ENCODE results near the gene MTFR2.
A peak's percentile ranks its signal among the peaks of the same experiment; 100 is the strongest.

The MTFR2 gene

DNA sequence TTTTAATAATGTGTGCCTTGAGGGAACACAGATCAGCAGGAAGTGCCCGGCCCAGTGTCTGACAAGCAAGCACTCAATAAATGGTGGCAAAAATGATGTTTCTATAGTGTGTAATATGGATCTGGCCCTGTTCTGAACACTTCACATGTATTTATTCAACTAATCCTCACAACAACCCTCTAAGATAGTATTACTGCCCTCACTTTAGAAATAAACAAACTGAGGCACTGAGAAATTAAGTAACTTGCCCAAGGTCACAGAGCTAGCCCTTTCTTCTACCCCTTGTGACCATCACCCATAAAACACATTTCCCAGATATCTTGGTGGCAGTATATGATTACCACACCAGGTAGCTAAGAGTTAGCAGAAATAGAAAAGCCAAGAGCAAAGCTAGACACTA, 12.8 kb upstream of the MTFR2 start:
- H3K4me3 ChIP-seq (ENCODE audit: low read depth, low read length): no peak overlapping the region

DNA sequence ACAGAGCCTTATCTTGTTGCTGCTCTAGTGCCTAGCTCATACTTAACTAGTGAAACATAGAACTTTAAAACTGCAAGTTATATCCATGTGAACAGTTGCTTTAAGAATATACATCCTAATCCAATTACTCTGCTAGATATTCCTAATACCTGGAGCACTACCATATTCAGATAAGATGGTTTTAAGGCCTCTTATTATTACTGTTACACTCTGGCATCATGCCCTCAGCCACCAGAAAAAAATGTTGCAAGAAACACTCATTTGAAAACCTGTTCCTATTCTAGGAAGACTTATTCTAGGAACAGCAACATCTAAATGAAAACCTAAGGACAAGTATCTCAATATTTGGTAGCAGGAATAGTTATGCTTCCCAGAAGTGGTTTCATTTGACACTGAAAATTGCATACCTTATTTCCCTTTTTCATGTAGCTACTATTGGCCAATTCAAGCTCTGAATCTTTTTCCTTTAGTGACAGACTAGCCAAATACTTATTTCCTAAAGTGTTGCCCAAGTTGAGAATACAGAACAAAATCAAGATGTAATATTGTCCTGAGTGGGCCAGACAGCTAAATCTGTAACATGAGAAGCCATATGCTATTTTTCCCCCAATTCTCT, 4.8 kb upstream of the MTFR2 start:
- H3K4me3 ChIP-seq (ENCODE audit: low read depth, low read length): no peak overlapping the region
- TF ChIP-seq, protein P1, sequence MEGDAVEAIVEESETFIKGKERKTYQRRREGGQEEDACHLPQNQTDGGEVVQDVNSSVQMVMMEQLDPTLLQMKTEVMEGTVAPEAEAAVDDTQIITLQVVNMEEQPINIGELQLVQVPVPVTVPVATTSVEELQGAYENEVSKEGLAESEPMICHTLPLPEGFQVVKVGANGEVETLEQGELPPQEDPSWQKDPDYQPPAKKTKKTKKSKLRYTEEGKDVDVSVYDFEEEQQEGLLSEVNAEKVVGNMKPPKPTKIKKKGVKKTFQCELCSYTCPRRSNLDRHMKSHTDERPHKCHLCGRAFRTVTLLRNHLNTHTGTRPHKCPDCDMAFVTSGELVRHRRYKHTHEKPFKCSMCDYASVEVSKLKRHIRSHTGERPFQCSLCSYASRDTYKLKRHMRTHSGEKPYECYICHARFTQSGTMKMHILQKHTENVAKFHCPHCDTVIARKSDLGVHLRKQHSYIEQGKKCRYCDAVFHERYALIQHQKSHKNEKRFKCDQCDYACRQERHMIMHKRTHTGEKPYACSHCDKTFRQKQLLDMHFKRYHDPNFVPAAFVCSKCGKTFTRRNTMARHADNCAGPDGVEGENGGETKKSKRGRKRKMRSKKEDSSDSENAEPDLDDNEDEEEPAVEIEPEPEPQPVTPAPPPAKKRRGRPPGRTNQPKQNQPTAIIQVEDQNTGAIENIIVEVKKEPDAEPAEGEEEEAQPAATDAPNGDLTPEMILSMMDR (IDR thresholded peaks at IDR 0.05; ENCODE audit: insufficient read depth, low read depth, low read length, missing control alignments): no peak
- DNase-seq (ENCODE audit: low read depth): no peak

More for the DNA sequence above, 12.8 kb upstream of the MTFR2 start:
- TF ChIP-seq, protein P1 (IDR thresholded peaks at IDR 0.05; ENCODE audit: insufficient read depth, low read depth, low read length, missing control alignments): no peak
- no peak for DNase-seq (ENCODE audit: low read depth)

DNA sequence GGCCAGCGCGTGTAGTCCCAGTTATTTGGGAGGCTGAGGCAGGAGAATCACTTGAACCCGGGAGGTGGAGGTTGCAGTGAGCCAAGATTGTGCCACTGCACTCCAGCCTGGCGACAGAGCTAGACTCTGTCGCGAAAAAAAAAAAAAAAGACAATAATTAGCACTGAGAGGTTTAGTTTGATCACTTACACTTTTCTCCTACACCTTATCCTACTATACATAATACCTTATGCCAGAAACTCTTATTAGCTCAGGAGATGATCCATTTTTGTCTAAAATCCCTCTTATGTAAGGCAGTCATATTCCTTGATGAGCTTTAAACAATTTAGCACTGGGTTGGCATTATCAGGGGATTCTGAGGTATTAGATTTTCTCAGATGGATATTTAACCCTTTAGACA, 3.6 kb upstream of the MTFR2 start:
- no peak overlapping the region for H3K4me3 ChIP-seq (ENCODE audit: low read depth, low read length)
- no peak for DNase-seq (ENCODE audit: low read depth)
- TF ChIP-seq, protein P1 (IDR thresholded peaks at IDR 0.05; ENCODE audit: insufficient read depth, low read depth, low read length, missing control alignments): no peak

DNA sequence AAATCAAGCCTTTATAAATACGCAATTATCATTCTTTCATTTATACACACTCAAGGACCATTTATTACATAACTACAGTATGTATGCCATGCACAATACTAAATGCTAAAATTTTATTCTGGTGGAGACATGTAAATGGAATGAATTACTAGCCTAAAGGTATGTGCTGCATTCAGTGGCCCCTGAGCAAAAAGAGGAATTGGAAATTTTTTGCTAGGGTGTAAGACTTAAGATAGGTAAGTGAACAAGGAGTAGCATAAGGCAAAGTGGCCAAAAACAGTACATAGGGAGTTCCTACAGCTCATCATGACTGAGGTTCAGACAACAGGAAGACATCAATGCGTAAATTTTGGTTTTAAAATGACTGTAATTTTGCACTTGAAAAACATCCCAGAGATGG, 2.3 kb upstream of the MTFR2 start:
- no peak overlapping the region for H3K4me3 ChIP-seq (ENCODE audit: low read depth, low read length)
- DNase-seq (ENCODE audit: low read depth): no peak
- TF ChIP-seq, protein P1 (IDR thresholded peaks at IDR 0.05; ENCODE audit: insufficient read depth, low read depth, low read length, missing control alignments): no peak

DNA sequence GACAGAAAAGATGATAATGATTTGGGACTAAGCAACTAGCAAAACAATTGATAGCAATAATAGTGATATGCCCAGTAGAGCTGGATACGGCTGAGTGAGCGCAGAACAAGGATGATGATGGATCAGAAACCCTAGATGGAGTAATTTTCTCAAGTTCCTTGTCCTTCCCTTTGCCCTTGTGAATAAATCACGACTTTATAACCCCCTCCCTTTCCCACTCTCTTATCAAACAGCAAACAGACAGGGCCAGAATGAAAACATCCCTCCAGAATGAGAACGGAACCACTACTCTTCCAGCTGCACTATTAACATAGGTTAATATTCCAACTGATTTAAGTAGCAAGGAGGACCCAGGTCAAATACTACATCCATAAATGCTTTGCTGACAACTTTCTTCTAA, 1.3 kb upstream of the MTFR2 start:
- TF ChIP-seq, protein P1 (IDR thresholded peaks at IDR 0.05; ENCODE audit: insufficient read depth, low read depth, low read length, missing control alignments): no peak
- peak overlapping the region; percentile 92; the same call in 1 of the 2 replicates for H3K4me3 ChIP-seq (ENCODE audit: low read depth, low read length)
- DNase-seq (ENCODE audit: low read depth): no peak

DNA sequence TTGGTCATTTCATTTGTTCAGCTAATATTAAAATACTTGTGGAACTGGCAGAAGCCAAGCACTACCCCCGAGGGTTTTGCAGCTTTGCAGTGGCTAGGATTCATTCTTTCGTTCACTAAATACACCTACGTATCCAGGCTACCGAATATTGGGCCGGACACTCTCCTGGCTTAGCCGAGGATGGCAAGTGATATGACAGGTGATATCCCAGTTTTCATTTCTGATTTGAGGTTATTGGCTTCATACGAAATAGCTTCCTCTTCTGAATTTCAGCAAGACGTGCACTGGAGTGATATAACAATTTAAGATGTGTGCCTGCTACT, 536 bp upstream of the MTFR2 start:
- peak overlapping the region; percentile 92 for H3K4me3 ChIP-seq (ENCODE audit: low read depth, low read length)
- DNase-seq (ENCODE audit: low read depth): no peak
- TF ChIP-seq, protein P1 (IDR thresholded peaks at IDR 0.05; ENCODE audit: insufficient read depth, low read depth, low read length, missing control alignments): no peak

DNA sequence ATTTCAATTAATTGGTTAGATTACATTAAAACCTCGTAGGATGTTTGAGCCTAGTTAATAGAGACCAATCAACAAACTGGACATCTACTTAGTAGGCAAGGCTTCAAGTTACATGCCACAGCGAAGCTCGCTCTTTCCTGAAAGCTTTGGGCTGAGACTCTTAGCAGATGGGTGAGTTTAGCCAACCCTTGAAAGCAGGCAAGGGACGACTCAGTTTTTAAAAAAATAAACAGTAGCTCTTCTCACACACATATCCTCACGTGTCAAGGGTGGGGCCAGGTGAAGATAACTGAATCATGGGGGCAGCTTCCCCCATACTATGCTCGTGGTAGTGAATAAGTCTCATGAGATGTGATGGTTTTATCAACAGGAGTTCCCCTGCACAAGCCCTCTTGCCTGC, 775 bp downstream of the MTFR2 start:
- TF ChIP-seq, protein P1 (IDR thresholded peaks at IDR 0.05; ENCODE audit: insufficient read depth, low read depth, low read length, missing control alignments): no peak
- DNase-seq (ENCODE audit: low read depth): peak; percentile 21
- peak overlapping the region; percentile 92 for H3K4me3 ChIP-seq (ENCODE audit: low read depth, low read length)

Measured in GM12865 (cell line).